Panc1 (cell line): ENCODE data around the gene SLC22A5. TPM values are rescaled to one million over a fixed set of nuclear protein-coding genes. Genes with fewer than 3 reads are reported as not detected.
"Not testable (repeated sequence)": the region's sequence is repeated elsewhere in the genome, so short reads cannot be mapped to it uniquely, and the experiment has no call there.

Source experiments
- ATAC-seq: fragments of 200-7000 bp; cut with Tn5 transposase; 2 replicates; pipeline ENCODE4 v1.9.1; 2020; ENCODE audit warnings: mild to moderate bottlenecking, moderate library complexity
- BruUV-seq: library from RNA; stranded (reverse); fragments of 400-500 nt; replicated peaks from 2 replicates; lab custom pipeline; 2021; lab: Mats Ljungman, UMichigan
- CTCF ChIA-PET: fragments of 300-600 bp; sonication (Branson Sonifier 250); formaldehyde crosslinking; loops from one replicate; lab custom pipeline; 2022; ENCODE audit warnings: antibody characterized with exemption; lab: Charles Lee
- POLR2A ChIA-PET: fragments of 300-600 bp; sonication (Branson Sonifier 250); formaldehyde crosslinking; loops from one replicate; lab custom pipeline; 2022; ENCODE audit warnings: antibody characterized with exemption; lab: Charles Lee
- DNase-seq: peaks from one replicate; pipeline ENCODE4 v3.0.0-alpha.2; 2010; ENCODE audit warnings: low read depth, low spot score
- H3K27ac ChIP-seq: 2 replicates; pipeline ENCODE4 v1.5.1; 2011; ENCODE audit warnings: mild to moderate bottlenecking, low read length, inconsistent platforms
- H3K27me3 ChIP-seq: fragments of 200-500 bp; sonication (Bioruptor generic); 2 replicates; pipeline ENCODE4 v1.6.0; 2014; ENCODE audit warnings: low read length, inconsistent platforms; ENCODE audit not compliant: control insufficient read depth, insufficient read depth
- H3K36me3 ChIP-seq: fragments of 200-500 bp; sonication (Bioruptor generic); 2 replicates; pipeline ENCODE4 v1.5.1; 2014; ENCODE audit warnings: inconsistent platforms, mild to moderate bottlenecking, low read length, moderate library complexity; ENCODE audit not compliant: control insufficient read depth, insufficient read depth
- H3K4me1 ChIP-seq: 2 replicates; pipeline ENCODE4 v1.5.1; 2011; ENCODE audit warnings: inconsistent platforms, mild to moderate bottlenecking, low read length, moderate library complexity; ENCODE audit not compliant: control insufficient read depth, insufficient read depth
- H3K4me3 ChIP-seq, 2 experiments: 2 replicates each; pipeline ENCODE4 v1.5.1; 2011 to 2012; ENCODE audit warnings: low read depth in 2 of 2, low read length in 2 of 2, mild to moderate bottlenecking in 2 of 2, inconsistent platforms in 1 of 2, moderate library complexity in 1 of 2
- H3K9me3 ChIP-seq: fragments of 200-500 bp; sonication (Bioruptor generic); 2 replicates; pipeline ENCODE4 v1.5.1; 2014; ENCODE audit warnings: low read depth, mild to moderate bottlenecking, inconsistent platforms, low read length, moderate library complexity; ENCODE audit not compliant: control insufficient read depth, insufficient read depth
- CTCF ChIP-seq: fragments of 450-650 bp; IDR thresholded peaks from 2 replicates; pipeline ENCODE4 v1.5.1; 2017; ENCODE audit warnings: mild to moderate bottlenecking
- POLR2AphosphoS5 ChIP-seq: IDR thresholded peaks from 2 replicates; pipeline ENCODE4 v1.6.1; 2012; ENCODE audit warnings: mild to moderate bottlenecking, low read depth, low read length, moderate library complexity
- REST ChIP-seq, 2 experiments: IDR thresholded peaks; 2 replicates each; pipeline ENCODE4 v1.6.1; 2011 to 2012; ENCODE audit warnings: low read depth in 2 of 2, control low read depth in 1 of 2, low read length in 1 of 2, mild to moderate bottlenecking in 1 of 2, moderate library complexity in 1 of 2; ENCODE audit not compliant: insufficient read depth in 1 of 2
- SIN3A ChIP-seq: IDR thresholded peaks from 2 replicates; pipeline ENCODE4 v1.6.1; 2012; ENCODE audit warnings: low read depth, mild to moderate bottlenecking, low read length, moderate library complexity, borderline replicate concordance; ENCODE audit not compliant: insufficient read depth
- TCF7L2 ChIP-seq: IDR thresholded peaks from 2 replicates; pipeline ENCODE4 v1.6.1; 2011; ENCODE audit warnings: mild to moderate bottlenecking, low read depth, low read length, inconsistent platforms
- in situ Hi-C: cut with HindIII; loops from 2 replicates; pipeline ENCODE4 v1.10.0; 2016; ENCODE audit warnings: low sequenced_read_pairs, low pct_unique_long_range_greater_than_20kb
- intact Hi-C: fragments of 100-400 bp; cut with micrococcal nuclease; formaldehyde crosslinking; loops from one replicate; pipeline ENCODE4 v1.10.0; 2022; ENCODE audit not compliant: unreplicated experiment
- total RNA-seq: library from RNA; stranded (reverse); gene quantifications from one replicate; pipeline ENCODE4 v1.2.1, GENCODE V29; 2021; ENCODE audit not compliant: unreplicated experiment

The SLC22A5 gene
- total RNA-seq, 1 experiment from 2014 or later, result 9.5 TPM

DNA sequence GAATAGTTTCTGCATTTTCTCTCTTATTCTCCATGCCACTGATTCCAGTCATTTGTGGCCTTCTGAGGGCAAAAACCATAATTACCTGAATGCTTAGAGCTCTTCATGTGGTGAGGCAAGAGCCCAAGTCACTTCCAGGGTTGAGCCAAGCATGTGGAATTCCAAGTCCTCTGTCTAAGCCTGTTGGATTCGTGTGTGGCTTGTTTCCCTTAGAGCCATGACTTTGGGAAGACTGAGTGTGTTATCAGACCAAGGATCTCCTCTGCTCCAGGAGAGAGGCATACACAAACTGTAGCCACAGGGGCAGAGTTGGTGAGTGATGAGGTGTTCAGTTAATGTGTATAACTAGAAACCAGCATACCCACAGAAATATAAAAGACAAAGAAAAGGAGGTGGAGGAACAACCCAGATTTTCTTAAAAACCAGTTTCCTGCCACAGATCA is 27.1 kb downstream of the SLC22A5 start:
- ChIA-PET CTCF (no interaction called here), POLR2A (interaction anchor here (0.6 kb wide), 1 partner anchor 68 kb away, joined by 3 read pairs; no protein-coding TSS in a partner anchor)
- in situ Hi-C loops, result loop anchor here (25.0 kb wide), 1 partner anchor 91 kb away; the partner anchor contains the start of gene IRF1
- no peak for DNase-seq
- no peaks in the 10 kb centered on the region; the same call in 1 of the 2 replicates for H3K36me3 ChIP-seq
- no peak for TF ChIP-seq SIN3A
- TF ChIP-seq POLR2AphosphoS5, result no peak
- no peak for TF ChIP-seq CTCF
- no peak for TF ChIP-seq TCF7L2
- TF ChIP-seq REST (IDR thresholded peaks at IDR 0.05; ENCODE audit: insufficient read depth in 1 of 2, low read depth in 2 of 2, low read length in 1 of 2), result no peak
- H3K4me1 ChIP-seq, result no peaks in the 10 kb centered on the region
- no TSS peak for BruUV-seq
- ATAC-seq, result no peak
- no peak overlapping the region for H3K27ac ChIP-seq
- H3K9me3 ChIP-seq, result no peaks in the 10 kb centered on the region
- H3K27me3 ChIP-seq, result no peaks in the 10 kb centered on the region
- intact Hi-C loops, result no loop called here
- no peak overlapping the region for H3K4me3 ChIP-seq

- Histone ChIP-seq H3K4me1 (no peaks in the 10 kb centered on the region), H3K27me3 (no peaks in the 10 kb centered on the region), H3K36me3 (no peaks in the 10 kb centered on the region; the same call in 1 of the 2 replicates), H3K4me3 (no peak overlapping the region), H3K27ac (no peak overlapping the region; the same call in 1 of the 2 replicates), H3K9me3 (no peaks in the 10 kb centered on the region)
- DNase-seq, result no peak
- intact Hi-C loops, result no loop called here
- in situ Hi-C loops, result loop anchor here (25.0 kb wide), 1 partner anchor 90 kb away; the partner anchor contains the start of gene IRF1
- ATAC-seq, result no peak
- ChIA-PET POLR2A (interaction anchor here (0.6 kb wide), 1 partner anchor 67 kb away, joined by 3 read pairs; no protein-coding TSS in a partner anchor), CTCF (no interaction called here)
- BruUV-seq, result no TSS peak
- TF ChIP-seq SIN3A (no peak), TCF7L2 (no peak), REST (IDR thresholded peaks at IDR 0.05; ENCODE audit: insufficient read depth in 1 of 2, low read depth in 2 of 2, low read length in 1 of 2) (no peak), CTCF (no peak), POLR2AphosphoS5 (no peak)
Measured at GRCh38 chr5:132397224-132397623, 27.7 kb downstream of the SLC22A5 start.

DNA sequence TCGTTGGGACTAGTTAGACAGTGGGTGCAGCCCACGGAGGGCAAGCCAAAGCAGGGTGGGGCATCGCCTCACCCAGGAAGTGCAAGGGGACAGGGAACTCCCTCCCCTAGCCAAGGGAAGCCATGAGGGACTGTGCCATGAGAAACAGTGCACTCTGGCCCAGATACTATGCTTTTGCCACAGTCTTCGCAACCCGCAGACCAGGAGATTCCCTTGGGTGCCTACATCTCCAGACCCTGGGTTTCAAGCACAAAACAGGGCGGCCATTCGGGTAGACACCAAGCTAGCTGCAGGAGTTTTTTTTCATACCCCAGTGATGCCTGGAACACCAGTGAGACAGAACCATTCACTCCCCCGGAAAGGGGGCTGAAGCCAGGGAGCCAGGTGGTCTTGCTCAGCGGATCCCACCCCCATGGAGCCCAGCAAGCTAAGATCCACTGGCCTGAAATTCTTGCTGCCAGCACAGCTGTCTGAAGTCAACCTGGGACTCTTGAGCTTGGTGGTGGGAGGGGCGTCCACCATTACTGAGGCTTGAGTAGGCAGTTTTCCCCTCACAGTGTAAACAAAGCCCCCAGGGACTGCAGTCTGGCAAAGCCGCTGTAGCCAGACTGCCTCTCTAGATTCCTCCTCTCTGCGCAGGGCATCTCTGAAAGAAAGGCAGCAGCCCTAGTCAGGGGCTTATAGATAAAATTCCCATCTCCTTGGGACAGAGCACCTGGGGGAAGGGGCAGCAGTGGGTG is 28.6 kb downstream of the SLC22A5 start:
- in situ Hi-C loops, result loop anchor here (25.0 kb wide), 1 partner anchor 89 kb away; the partner anchor contains the start of gene IRF1
- H3K9me3 ChIP-seq, POLR2A ChIA-PET, ATAC-seq, H3K27me3 ChIP-seq, DNase-seq, H3K4me3 ChIP-seq, intact Hi-C loops, H3K27ac ChIP-seq, H3K4me1 ChIP-seq, BruUV-seq, CTCF ChIA-PET, H3K36me3 ChIP-seq: not testable (repeated sequence)
